HepG2 (cell line): ENCODE results near the gene DNAJC4.
"Not testable (repeated sequence)": the region's sequence is repeated elsewhere in the genome, so short reads cannot be mapped to it uniquely, and the experiment has no call there.

Source experiments
- ZFX ChIP-seq: sonication (generic); formaldehyde crosslinking; IDR thresholded peaks from 2 replicates; pipeline ENCODE4 v1.4.0; 2020; ENCODE audit warnings: mild to moderate bottlenecking, low read depth, missing genetic modification reagents, moderate library complexity
- ZNF253 ChIP-seq: sonication (generic); formaldehyde crosslinking; IDR thresholded peaks from 2 replicates; pipeline ENCODE4 v1.8.0; 2022; ENCODE audit warnings: mild to moderate bottlenecking, missing genetic modification reagents, borderline replicate concordance

- not testable (repeated sequence) for TF ChIP-seq ZFX (CRISPR knock-in tag); ZNF253
Measured at GRCh38 chr11:64246621-64246870, 16.2 kb downstream of the DNAJC4 start.
